ENCODE results near the gene ZNF524.

Gene ZNF524

GRCh38 chr19:55602104-55603001, 2.3 kb downstream of the ZNF524 start:
- no peak for DNase-seq (ENCODE audit: low read depth in 2 of 2)

DNA sequence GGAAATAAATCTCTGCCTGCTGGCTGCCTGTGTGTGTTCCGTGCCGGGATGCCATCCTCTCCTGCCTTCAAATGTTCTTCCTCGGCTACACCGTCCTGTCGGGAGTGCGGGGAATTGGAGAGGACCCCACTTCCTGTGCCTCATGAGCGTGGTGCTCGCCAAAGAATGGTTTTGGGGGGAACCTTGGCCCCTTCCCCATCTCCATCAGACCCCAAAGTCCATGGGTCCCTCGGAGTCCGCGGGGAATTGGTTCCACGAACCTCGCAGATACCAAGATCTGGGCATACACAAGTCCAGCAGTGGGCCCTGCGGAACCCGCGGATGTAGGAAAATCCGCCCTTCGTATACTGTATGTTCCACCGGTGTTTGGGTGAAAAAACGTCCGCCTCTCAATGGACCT, 3.0 kb downstream of the ZNF524 start:
- no peak for DNase-seq (ENCODE audit: low read depth in 2 of 2)

- DNase-seq (ENCODE audit: low read depth in 2 of 2), result no peak
These were observed 3.6 kb downstream of the ZNF524 start for GRCh38 chr19:55603581-55604292.

- peak; percentile 97 to 99 for DNase-seq (ENCODE audit: low read depth in 2 of 2)
These were observed 5.1 kb downstream of the ZNF524 start for GRCh38 chr19:55605207-55605636.

DNA sequence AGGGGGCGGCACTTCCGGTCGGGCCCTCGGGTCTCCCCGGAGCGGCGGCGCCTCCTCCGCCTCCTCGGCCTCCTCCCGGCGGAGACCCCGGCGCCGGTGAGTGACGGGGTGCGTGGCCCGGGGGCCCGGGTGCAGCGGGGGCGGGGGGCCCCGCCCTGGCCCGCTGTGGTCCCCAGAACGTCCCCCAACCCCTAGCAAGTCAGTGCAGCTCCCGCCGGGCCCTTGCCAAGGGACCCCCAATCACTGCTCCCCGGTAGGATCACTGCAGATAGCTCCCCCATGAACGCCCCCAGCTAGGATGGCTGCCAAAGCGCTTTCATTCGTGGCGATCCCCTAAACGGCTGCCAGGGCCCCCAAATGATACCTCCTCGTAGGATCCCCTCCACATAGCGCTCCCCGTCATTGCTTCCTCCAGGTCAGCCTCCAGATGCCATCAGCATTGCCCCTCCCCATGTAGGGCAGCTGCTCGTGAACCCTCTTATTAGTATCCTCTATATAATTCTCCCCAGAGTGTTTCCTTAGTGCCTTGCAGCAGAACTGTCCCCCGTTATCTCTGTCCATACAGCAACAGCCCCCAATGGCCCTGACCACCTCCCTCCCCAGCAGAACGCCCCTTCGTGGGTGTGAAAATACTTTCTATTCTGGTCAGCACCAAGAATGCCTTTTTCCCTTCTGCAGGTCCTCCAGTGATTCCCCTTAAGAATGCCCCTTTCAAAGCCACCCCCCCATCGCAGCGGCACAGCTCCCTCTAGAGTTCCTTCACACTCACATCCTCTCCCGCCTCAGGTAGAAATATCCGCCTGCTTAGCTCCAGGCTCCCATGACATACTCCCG, 5.8 kb downstream of the ZNF524 start, which contains the start of gene ZNF865:
TSS of gene ZNF865 (plus strand) at position 11 of the 834 bp plus-strand sequence. CDS start 7,972 bp downstream, outside the sequence.
- DNase-seq (ENCODE audit: low read depth in 2 of 2), result peak; percentile 58

GRCh38 chr19:55606471-55606787, 6.3 kb downstream of the ZNF524 start:
- DNase-seq (ENCODE audit: low read depth in 2 of 2), result no peak

GRCh38 chr19:55606817-55607216, 6.7 kb downstream of the ZNF524 start:
- DNase-seq (ENCODE audit: low read depth in 2 of 2), result no peak

GRCh38 chr19:55609326-55609725, 9.2 kb downstream of the ZNF524 start:
- DNase-seq (ENCODE audit: low read depth in 2 of 2), result no peak

- DNase-seq (ENCODE audit: low read depth in 2 of 2), result no peak
These were observed 11.4 kb downstream of the ZNF524 start for GRCh38 chr19:55611300-55611982.

- DNase-seq (ENCODE audit: low read depth in 2 of 2), result no peak
These were observed 12.0 kb downstream of the ZNF524 start for GRCh38 chr19:55611983-55612645.

DNA sequence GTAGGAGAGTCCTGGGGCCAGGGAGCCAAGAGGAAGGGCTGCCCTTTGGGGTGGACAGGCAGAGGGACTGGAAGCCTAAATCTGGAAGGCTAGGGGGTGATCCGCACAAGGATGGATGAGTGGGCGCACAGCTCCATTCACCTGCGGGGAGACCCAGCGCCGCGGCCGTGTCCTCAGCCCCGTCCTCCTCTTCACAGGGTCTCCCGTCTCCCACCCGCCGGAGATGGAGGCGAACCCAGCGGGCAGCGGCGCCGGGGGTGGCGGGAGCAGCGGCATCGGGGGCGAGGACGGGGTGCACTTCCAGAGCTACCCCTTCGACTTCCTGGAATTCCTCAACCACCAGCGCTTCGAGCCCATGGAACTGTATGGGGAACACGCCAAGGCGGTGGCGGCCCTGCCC, 13.3 kb downstream of the ZNF524 start:
- DNase-seq (ENCODE audit: low read depth in 2 of 2), result no peak

DNA sequence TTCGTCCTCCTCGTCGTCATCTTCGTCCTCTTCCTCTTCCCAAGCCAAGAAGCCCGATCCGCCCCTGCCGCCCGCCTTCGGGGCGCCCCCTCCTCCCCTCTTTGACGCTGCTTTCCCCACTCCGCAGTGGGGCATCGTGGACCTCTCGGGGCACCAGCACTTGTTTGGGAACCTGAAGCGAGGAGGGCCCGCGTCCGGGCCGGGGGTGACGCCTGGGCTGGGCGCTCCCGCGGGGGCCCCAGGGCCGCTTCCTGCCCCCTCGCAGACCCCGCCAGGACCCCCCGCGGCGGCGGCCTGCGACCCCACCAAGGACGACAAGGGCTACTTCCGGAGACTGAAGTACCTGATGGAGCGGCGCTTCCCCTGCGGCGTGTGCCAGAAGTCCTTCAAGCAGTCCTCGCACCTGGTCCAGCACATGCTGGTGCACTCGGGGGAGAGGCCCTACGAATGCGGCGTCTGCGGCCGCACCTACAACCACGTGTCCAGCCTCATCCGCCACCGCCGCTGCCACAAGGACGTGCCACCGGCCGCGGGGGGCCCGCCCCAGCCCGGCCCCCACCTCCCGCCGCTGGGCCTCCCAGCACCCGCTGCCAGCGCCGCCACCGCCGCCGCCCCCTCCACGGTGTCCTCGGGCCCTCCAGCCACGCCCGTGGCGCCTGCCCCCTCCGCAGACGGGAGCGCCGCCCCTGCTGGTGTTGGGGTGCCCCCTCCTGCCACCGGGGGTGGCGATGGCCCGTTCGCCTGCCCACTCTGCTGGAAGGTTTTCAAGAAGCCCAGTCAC, 14.0 kb downstream of the ZNF524 start:
- DNase-seq (ENCODE audit: low read depth in 2 of 2), result no peak

DNA sequence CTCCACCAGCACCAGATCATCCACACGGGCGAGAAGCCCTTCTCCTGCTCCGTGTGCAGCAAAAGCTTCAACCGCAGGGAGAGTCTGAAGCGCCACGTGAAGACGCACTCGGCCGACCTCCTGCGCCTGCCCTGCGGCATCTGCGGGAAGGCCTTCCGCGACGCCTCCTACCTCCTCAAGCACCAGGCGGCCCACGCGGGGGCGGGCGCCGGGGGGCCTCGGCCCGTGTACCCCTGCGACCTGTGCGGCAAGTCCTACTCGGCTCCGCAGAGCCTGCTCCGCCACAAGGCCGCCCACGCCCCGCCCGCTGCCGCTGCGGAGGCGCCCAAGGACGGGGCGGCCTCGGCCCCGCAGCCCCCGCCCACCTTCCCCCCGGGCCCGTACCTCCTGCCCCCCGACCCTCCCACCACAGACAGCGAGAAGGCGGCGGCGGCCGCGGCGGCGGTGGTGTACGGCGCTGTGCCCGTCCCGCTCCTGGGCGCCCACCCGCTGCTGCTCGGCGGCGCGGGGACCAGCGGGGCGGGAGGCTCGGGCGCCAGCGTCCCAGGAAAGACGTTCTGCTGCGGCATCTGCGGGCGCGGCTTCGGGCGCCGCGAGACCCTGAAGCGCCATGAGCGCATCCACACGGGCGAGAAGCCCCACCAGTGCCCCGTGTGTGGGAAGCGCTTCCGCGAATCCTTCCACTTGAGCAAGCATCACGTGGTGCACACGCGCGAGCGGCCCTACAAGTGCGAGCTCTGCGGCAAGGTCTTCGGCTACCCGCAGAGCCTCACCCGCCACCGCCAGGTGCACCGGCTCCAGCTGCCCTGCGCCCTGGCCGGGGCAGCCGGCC, 14.8 kb downstream of the ZNF524 start:
- DNase-seq (ENCODE audit: low read depth in 2 of 2), result no peak

- DNase-seq (ENCODE audit: low read depth in 2 of 2), result no peak
These were observed 15.7 kb downstream of the ZNF524 start for GRCh38 chr19:55615543-55616394.

DNA sequence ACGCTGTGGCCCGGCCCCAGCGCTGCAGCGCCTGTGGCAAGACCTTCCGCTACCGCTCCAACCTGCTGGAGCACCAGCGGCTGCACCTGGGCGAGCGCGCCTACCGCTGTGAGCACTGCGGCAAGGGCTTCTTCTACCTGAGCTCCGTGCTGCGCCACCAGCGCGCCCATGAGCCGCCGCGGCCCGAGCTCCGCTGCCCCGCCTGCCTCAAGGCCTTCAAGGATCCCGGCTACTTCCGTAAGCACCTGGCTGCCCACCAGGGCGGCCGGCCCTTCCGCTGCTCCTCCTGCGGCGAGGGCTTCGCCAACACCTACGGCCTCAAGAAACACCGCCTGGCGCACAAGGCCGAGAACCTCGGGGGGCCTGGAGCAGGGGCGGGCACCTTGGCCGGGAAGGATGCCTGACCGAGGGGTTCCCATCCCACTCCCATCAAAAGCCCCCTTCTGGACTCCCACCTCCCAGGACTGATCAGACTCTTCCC, 16.3 kb downstream of the ZNF524 start:
- DNase-seq (ENCODE audit: low read depth in 2 of 2), result no peak

- DNase-seq (ENCODE audit: low read depth in 2 of 2), result no peak
These were observed 17.3 kb downstream of the ZNF524 start for GRCh38 chr19:55617426-55617825.

- no peak for DNase-seq (ENCODE audit: low read depth in 2 of 2)
These were observed 18.3 kb downstream of the ZNF524 start for GRCh38 chr19:55618426-55618825.

DNA sequence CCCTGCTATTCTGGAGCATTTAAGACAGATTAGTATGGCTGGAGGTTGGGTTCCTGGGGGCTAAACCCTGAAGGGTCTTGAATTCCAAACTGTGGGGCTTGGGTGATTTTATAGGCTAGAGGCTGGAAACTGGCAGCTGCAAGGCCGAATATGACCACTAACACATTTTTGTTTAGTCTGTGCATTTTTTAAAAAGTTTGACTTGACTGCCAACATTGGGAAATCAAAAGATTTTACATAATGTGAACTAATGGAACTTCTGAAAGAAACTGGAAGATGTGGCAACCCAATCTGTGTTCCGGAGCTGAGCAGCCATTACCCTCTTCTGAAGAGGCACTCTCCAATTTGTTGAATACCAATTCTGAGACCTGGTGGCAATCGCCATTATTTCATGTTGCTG, 19.2 kb downstream of the ZNF524 start:
- no peak for DNase-seq (ENCODE audit: low read depth in 2 of 2)

Data from stimulated activated CD8-positive, alpha-beta memory T cell treated with anti-CD3 and anti-CD28 coated beads, Interleukin-7, amount 100 ng/mL, for 4 hours (primary cell).